ENCODE measurements around the gene PPP6R3.

DNA sequence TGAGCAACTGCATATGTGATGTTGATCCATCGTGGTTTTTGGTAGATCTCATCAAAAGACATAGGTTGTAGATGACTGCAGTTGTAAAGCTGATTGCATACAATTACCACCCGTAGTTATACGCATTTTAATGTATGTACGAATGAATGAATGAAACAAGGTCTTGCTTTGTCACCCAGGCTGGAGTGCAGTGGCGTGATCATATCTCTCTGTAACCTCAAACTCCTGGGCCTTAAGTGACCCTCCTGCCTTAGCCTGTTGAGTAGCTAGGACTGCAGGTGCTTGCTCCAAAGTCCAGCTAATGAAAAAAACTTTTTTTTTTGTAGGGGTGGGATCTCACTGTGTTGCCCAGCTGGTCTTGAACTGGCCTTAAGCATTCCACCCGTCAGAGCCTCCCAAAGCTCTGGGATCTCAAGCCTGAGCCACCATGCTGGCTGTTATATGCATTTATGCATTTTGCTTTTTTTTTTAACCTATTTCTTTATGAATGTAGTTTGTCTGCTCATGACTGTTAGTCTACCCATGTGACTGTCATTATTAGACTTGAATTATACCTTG lies 53.5 kb downstream of the PPP6R3 start:
- TF ChIP-seq POLR2A (IDR thresholded peaks at IDR 0.05; ENCODE audit: low read length): no peak
- no peak for TF ChIP-seq GATA1 (IDR thresholded peaks at IDR 0.05; ENCODE audit: low read depth, low read length)

Measured in erythroblast (primary cell).